Measurements from ENCODE around the gene RAG1. TPM values are rescaled to one million over a fixed set of nuclear protein-coding genes. Genes with fewer than 3 reads are reported as not detected.
A peak's percentile ranks its signal among the peaks of the same experiment; 100 is the strongest.
"Not testable (repeated sequence)": the region's sequence is repeated elsewhere in the genome, so short reads cannot be mapped to it uniquely, and the experiment has no call there.

Gene RAG1
- total RNA-seq, 1 experiment from 2014 or later, result 0.90 TPM

DNA sequence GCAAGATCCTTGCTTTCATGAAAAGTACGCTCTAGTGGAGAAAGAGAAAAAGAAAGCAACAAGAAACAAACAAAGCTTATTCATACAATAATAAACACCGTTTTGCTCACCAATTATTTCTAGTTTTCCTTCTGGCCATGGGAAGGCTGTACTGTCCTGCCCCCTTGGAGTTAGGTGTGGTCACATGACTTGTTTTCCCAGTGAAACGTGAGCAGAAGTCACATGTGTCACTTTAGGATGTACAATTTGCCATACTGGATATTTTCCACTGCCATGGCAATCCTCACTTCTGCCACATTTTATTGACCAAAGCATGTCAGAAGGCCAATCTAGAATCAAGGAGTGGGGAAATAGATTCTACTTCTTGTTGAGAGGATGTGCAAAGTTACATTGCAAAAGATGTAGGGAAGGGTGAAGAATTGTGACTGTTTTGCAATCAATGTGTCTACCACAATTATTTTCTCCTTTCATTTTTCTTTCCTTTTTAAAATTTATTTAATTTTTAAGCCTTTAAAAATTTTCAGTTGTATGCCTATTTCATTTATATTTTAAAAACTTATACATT lies 33.4 kb upstream of the RAG1 start (continued):
- TF ChIP-seq NFATC4 (CRISPR knock-in tag; IDR thresholded peaks at IDR 0.05) (no peak), TEAD4 (CRISPR knock-in tag; IDR thresholded peaks at IDR 0.05) (no peak), TP53 (CRISPR knock-in tag; IDR thresholded peaks at IDR 0.05) (no peak), NR1H2 (CRISPR knock-in tag; IDR thresholded peaks at IDR 0.05) (no peak), ESRRA (CRISPR knock-in tag; IDR thresholded peaks at IDR 0.05; ENCODE audit: borderline replicate concordance) (no peak)
- TF ChIP-seq, protein P1, sequence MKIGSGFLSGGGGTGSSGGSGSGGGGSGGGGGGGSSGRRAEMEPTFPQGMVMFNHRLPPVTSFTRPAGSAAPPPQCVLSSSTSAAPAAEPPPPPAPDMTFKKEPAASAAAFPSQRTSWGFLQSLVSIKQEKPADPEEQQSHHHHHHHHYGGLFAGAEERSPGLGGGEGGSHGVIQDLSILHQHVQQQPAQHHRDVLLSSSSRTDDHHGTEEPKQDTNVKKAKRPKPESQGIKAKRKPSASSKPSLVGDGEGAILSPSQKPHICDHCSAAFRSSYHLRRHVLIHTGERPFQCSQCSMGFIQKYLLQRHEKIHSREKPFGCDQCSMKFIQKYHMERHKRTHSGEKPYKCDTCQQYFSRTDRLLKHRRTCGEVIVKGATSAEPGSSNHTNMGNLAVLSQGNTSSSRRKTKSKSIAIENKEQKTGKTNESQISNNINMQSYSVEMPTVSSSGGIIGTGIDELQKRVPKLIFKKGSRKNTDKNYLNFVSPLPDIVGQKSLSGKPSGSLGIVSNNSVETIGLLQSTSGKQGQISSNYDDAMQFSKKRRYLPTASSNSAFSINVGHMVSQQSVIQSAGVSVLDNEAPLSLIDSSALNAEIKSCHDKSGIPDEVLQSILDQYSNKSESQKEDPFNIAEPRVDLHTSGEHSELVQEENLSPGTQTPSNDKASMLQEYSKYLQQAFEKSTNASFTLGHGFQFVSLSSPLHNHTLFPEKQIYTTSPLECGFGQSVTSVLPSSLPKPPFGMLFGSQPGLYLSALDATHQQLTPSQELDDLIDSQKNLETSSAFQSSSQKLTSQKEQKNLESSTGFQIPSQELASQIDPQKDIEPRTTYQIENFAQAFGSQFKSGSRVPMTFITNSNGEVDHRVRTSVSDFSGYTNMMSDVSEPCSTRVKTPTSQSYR (CRISPR knock-in tag; IDR thresholded peaks at IDR 0.05), result no peak

DNA sequence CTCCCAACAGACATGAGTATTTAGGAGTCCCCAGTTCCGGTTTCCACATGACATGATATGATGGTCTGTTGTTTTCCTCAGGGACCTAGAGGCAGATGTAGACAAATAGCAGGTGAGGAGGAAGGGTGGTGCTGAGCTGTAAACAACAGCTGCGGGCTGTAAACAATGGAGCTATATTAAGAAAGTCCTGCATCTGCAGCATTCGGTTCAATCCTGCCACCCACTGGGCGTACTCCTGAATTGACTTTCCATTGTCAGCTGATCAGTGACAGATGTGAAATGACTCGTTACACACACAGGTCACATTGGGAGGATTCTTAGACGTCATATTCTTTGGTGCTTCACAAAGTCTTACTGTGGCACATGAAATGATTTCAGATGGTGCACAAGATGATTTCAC lies 26.8 kb upstream of the RAG1 start:
- H3K27me3 Mint-ChIP-seq (ENCODE audit: low read depth), result peaks cover 34% of the 10 kb centered on the region
- H3K4me3 Mint-ChIP-seq, result no peak overlapping the region
- CTCF ChIA-PET, result no interaction called here
- peak; percentile 25 for DNase-seq (ENCODE audit: low spot score)
- ATAC-seq, result peak; percentile 43; the same call in 1 of the 2 replicates
- TF ChIP-seq ZBTB21 (CRISPR knock-in tag; IDR thresholded peaks at IDR 0.05; ENCODE audit: borderline replicate concordance), result no peak
- peaks cover 49% of the 10 kb centered on the region for H3K36me3 Mint-ChIP-seq
- H3K27ac Mint-ChIP-seq, result no peak overlapping the region; the same call in 1 of the 2 replicates
- H3K9me3 Mint-ChIP-seq, result peaks cover 83% of the 10 kb centered on the region
- POLR2A ChIA-PET, result no interaction called here
- H3K4me1 Mint-ChIP-seq, result no peaks in the 10 kb centered on the region

- ChIA-PET POLR2A (no interaction called here), CTCF (no interaction called here)
- ATAC-seq, result no peak
- no peak for DNase-seq (ENCODE audit: low spot score)
- H3K27ac Mint-ChIP-seq, result no peak overlapping the region
- peaks cover 56% of the 10 kb centered on the region for H3K9me3 Mint-ChIP-seq
- H3K36me3 Mint-ChIP-seq, result peaks cover 33% of the 10 kb centered on the region
- peaks cover 24% of the 10 kb centered on the region for H3K27me3 Mint-ChIP-seq (ENCODE audit: low read depth)
- H3K4me1 Mint-ChIP-seq, result no peaks in the 10 kb centered on the region
- TF ChIP-seq, protein P2, sequence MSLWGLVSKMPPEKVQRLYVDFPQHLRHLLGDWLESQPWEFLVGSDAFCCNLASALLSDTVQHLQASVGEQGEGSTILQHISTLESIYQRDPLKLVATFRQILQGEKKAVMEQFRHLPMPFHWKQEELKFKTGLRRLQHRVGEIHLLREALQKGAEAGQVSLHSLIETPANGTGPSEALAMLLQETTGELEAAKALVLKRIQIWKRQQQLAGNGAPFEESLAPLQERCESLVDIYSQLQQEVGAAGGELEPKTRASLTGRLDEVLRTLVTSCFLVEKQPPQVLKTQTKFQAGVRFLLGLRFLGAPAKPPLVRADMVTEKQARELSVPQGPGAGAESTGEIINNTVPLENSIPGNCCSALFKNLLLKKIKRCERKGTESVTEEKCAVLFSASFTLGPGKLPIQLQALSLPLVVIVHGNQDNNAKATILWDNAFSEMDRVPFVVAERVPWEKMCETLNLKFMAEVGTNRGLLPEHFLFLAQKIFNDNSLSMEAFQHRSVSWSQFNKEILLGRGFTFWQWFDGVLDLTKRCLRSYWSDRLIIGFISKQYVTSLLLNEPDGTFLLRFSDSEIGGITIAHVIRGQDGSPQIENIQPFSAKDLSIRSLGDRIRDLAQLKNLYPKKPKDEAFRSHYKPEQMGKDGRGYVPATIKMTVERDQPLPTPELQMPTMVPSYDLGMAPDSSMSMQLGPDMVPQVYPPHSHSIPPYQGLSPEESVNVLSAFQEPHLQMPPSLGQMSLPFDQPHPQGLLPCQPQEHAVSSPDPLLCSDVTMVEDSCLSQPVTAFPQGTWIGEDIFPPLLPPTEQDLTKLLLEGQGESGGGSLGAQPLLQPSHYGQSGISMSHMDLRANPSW (CRISPR knock-in tag; conservative IDR thresholded peaks at IDR 0.05; ENCODE audit: low read depth), result no peak
- no peak for TF ChIP-seq CBFB (CRISPR knock-in tag; IDR thresholded peaks at IDR 0.05; ENCODE audit: low read depth)
- no peak overlapping the region for H3K4me3 Mint-ChIP-seq
Observed at GRCh38 chr11:36550385-36551115, 17.3 kb upstream of the RAG1 start.

DNA sequence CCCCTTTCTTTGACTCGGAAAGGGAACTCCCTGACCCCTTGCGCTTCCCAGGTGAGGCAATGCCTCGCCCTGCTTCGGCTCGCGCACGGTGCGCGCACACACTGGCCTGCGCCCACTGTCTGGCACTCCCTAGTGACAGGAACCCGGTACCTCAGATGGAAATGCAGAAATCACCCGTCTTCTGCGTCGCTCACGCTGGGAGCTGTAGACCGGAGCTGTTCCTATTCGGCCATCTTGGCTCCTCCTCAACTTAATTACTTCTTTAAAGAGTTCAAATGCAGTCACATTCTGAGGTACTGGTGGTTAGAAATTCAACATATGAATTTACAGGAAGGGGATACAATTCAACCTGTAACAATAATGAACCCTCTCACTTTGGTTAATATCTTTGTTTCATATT lies 10.4 kb upstream of the RAG1 start:
- DNase-seq (ENCODE audit: low spot score); CTCF ChIA-PET; H3K4me1 Mint-ChIP-seq; ATAC-seq; H3K27ac Mint-ChIP-seq; POLR2A ChIA-PET: not testable (repeated sequence)
- Mint-ChIP-seq H3K4me3 (peak overlapping the region; percentile 37), H3K36me3 (peaks cover 48% of the 10 kb centered on the region), H3K9me3 (peaks cover 51% of the 10 kb centered on the region), H3K27me3 (ENCODE audit: low read depth) (peaks cover 11% of the 10 kb centered on the region; the same call in 1 of the 2 replicates)

GRCh38 chr11:36557991-36558390 lies 9.8 kb upstream of the RAG1 start:
- peaks cover 48% of the 10 kb centered on the region for H3K36me3 Mint-ChIP-seq
- peaks cover 11% of the 10 kb centered on the region; the same call in 1 of the 2 replicates for H3K27me3 Mint-ChIP-seq (ENCODE audit: low read depth)
- ATAC-seq (no peak), DNase-seq (ENCODE audit: low spot score) (no peak)
- CTCF ChIA-PET, result no interaction called here
- no peak overlapping the region for H3K4me3 Mint-ChIP-seq
- POLR2A ChIA-PET, result no interaction called here
- peaks cover 57% of the 10 kb centered on the region for H3K9me3 Mint-ChIP-seq
- TF ChIP-seq, protein P3, sequence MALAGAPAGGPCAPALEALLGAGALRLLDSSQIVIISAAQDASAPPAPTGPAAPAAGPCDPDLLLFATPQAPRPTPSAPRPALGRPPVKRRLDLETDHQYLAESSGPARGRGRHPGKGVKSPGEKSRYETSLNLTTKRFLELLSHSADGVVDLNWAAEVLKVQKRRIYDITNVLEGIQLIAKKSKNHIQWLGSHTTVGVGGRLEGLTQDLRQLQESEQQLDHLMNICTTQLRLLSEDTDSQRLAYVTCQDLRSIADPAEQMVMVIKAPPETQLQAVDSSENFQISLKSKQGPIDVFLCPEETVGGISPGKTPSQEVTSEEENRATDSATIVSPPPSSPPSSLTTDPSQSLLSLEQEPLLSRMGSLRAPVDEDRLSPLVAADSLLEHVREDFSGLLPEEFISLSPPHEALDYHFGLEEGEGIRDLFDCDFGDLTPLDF (CRISPR knock-in tag; IDR thresholded peaks at IDR 0.05), result no peak
- no peak for TF ChIP-seq USF2 (CRISPR knock-in tag; IDR thresholded peaks at IDR 0.05)
- no peak overlapping the region for H3K27ac Mint-ChIP-seq
- no peaks in the 10 kb centered on the region for H3K4me1 Mint-ChIP-seq
